SK-N-SH (cell line): ENCODE measurements around the gene NUMBL. TPM values are rescaled to one million over a fixed set of nuclear protein-coding genes. Genes with fewer than 3 reads are reported as not detected.

ENCODE experiments used
- CTCF ChIA-PET: fragments of 300-600, 350-600 bp; formaldehyde crosslinking; extraction: SDS; loops from one replicate; lab custom pipeline; 2021; lab: Yijun Ruan, JAX
- POLR2A ChIA-PET: fragments of 350-600 bp; sonication (Branson Sonifier 250); formaldehyde crosslinking; extraction: SDS; loops from one replicate; lab custom pipeline; 2020; ENCODE audit warnings: antibody characterized with exemption, inconsistent platforms; lab: Yijun Ruan, JAX
- DNase-seq: peaks from one replicate; pipeline ENCODE4 v3.0.0; 2012
- H2AFZ ChIP-seq: fragments of 200-600 bp; sonication (generic); 2 replicates; pipeline ENCODE4 v1.8.1; 2016; ENCODE audit warnings: antibody characterized with exemption, mild to moderate bottlenecking, low read depth
- H3F3A ChIP-seq: fragments of 200-600 bp; sonication (generic); replicated peaks from 2 replicates; pipeline ENCODE3; 2016; ENCODE audit warnings: antibody characterized with exemption, mild to moderate bottlenecking; ENCODE audit not compliant: insufficient read depth
- H3K27ac ChIP-seq, 2 experiments: fragments of 200-500 bp in 1 of 2; fragments of 200-600 bp in 1 of 2; sonication (Bioruptor generic) in 1 of 2; sonication (generic), shearing (Covaris generic) in 1 of 2; 2 replicates each; pipeline versions ENCODE4 v1.5.1 to v1.6.1; 2014 to 2016; ENCODE audit warnings: low read depth in 2 of 2, inconsistent platforms in 1 of 2, low read length in 1 of 2, mild to moderate bottlenecking in 1 of 2, mixed read lengths in 1 of 2
- H3K27me3 ChIP-seq: fragments of 200-600 bp; sonication (generic), shearing (Covaris generic); 2 replicates; pipeline ENCODE4 v1.6.1; 2016; ENCODE audit warnings: mixed run types; ENCODE audit not compliant: insufficient read depth
- H3K36me3 ChIP-seq, 2 experiments: fragments of 200-500 bp in 1 of 2; fragments of 200-600 bp in 1 of 2; sonication (Bioruptor generic) in 1 of 2; sonication (generic) in 1 of 2; replicated peaks in 1 of 2; 2 replicates each; pipeline versions ENCODE3 to v1.5.1; 2014 to 2016; ENCODE audit warnings: low read length in 1 of 2, mild to moderate bottlenecking in 1 of 2; ENCODE audit not compliant: insufficient read depth in 2 of 2, control insufficient read depth in 1 of 2
- H3K4me1 ChIP-seq, 2 experiments: fragments of 200-500 bp in 1 of 2; fragments of 200-600 bp in 1 of 2; sonication (Bioruptor generic) in 1 of 2; sonication (generic), shearing (Covaris generic) in 1 of 2; 2 replicates each; pipeline versions ENCODE4 v1.5.1 to v1.6.1; 2014 to 2016; ENCODE audit warnings: low read depth in 1 of 2, low read length in 1 of 2, mixed run types in 1 of 2; ENCODE audit not compliant: insufficient read depth in 2 of 2, control insufficient read depth in 1 of 2
- H3K4me2 ChIP-seq: fragments of 200-600 bp; sonication (generic), shearing (Covaris generic); 2 replicates; pipeline ENCODE4 v1.6.1; 2017; ENCODE audit warnings: mixed run types
- H3K4me3 ChIP-seq, 2 experiments: fragments of 200-500 bp in 1 of 2; fragments of 200-600 bp in 1 of 2; sonication (Bioruptor generic) in 1 of 2; sonication (generic), shearing (Covaris generic) in 1 of 2; 2 replicates each; pipeline versions ENCODE4 v1.5.1 to v1.8.1; 2014 to 2016; ENCODE audit warnings: low read depth in 2 of 2, inconsistent platforms in 1 of 2, low read length in 1 of 2, mild to moderate bottlenecking in 1 of 2, mixed read lengths in 1 of 2, moderate library complexity in 1 of 2
- H3K79me2 ChIP-seq: fragments of 200-600 bp; sonication (generic); 2 replicates; pipeline ENCODE4 v1.8.1; 2017; ENCODE audit warnings: mild to moderate bottlenecking; ENCODE audit not compliant: insufficient read depth
- H3K9ac ChIP-seq: fragments of 200-600 bp; sonication (generic); 2 replicates; pipeline ENCODE4 v1.6.1; 2017; ENCODE audit warnings: mixed run types
- H3K9me2 ChIP-seq: fragments of 200-600 bp; sonication (generic); 2 replicates; pipeline ENCODE4 v1.6.1; 2017; ENCODE audit warnings: mixed run types
- H3K9me3 ChIP-seq: fragments of 200-600 bp; sonication (generic); 2 replicates; pipeline ENCODE4 v1.6.1; 2017; ENCODE audit warnings: mixed run types, mild to moderate bottlenecking, moderate library complexity
- H4K20me1 ChIP-seq: fragments of 200-600 bp; sonication (generic); 2 replicates; pipeline ENCODE4 v1.6.1; 2017; ENCODE audit warnings: mild to moderate bottlenecking, mixed run types; ENCODE audit not compliant: insufficient read depth
- CHD2 ChIP-seq: fragments of 150-350 bp; IDR thresholded peaks from 2 replicates; pipeline ENCODE4 v1.6.1; 2018; ENCODE audit warnings: low read length; ENCODE audit not compliant: partially characterized antibody
- ELF1 ChIP-seq: IDR thresholded peaks from 2 replicates; pipeline ENCODE4 v1.4.0; 2012
- EP300 ChIP-seq, 2 experiments: IDR thresholded peaks; 2 replicates each; pipeline versions ENCODE4 v1.4.0 to v1.6.1; 2012; ENCODE audit warnings: borderline replicate concordance in 1 of 2, low read depth in 1 of 2, low read length in 1 of 2
- EZH2phosphoT487 ChIP-seq: fragments of 200-600 bp; sonication (generic); IDR thresholded peaks from 2 replicates; pipeline ENCODE4 v1.6.1; 2017; ENCODE audit warnings: low read depth, mixed run types, mild to moderate bottlenecking, antibody characterized with exemption, moderate library complexity, borderline replicate concordance
- FOXJ3 ChIP-seq: sonication (generic); formaldehyde crosslinking; IDR thresholded peaks from 2 replicates; pipeline ENCODE4 v1.5.1; 2020; ENCODE audit warnings: mild to moderate bottlenecking, missing genetic modification reagents
- GATA2 ChIP-seq: sonication (generic); formaldehyde crosslinking; IDR thresholded peaks from 2 replicates; pipeline ENCODE4 v1.5.0; 2020; ENCODE audit warnings: mild to moderate bottlenecking, missing genetic modification reagents
- NRF1 ChIP-seq: IDR thresholded peaks from 2 replicates; pipeline ENCODE4 v1.6.1; 2012; ENCODE audit warnings: low read depth, mild to moderate bottlenecking, low read length
- PBX3 ChIP-seq: IDR thresholded peaks from 2 replicates; pipeline ENCODE4; 2012
- RAD21 ChIP-seq: IDR thresholded peaks from 2 replicates; pipeline ENCODE4 v1.6.1; 2012; ENCODE audit warnings: mild to moderate bottlenecking, low read length
- RCOR1 ChIP-seq: fragments of 150-350 bp; IDR thresholded peaks from 2 replicates; pipeline ENCODE4 v1.6.1; 2017; ENCODE audit warnings: antibody characterized with exemption, low read length
- RFX5 ChIP-seq: IDR thresholded peaks from 2 replicates; pipeline ENCODE4 v1.6.1; 2012; ENCODE audit warnings: mild to moderate bottlenecking, improper control_type of control experiment, low read length
- RXRA ChIP-seq: IDR thresholded peaks from 2 replicates; pipeline ENCODE4 v1.4.0; 2012; ENCODE audit warnings: low read depth, mild to moderate bottlenecking, borderline replicate concordance
- SIN3A ChIP-seq: IDR thresholded peaks from 2 replicates; pipeline ENCODE4 v1.6.1; 2012; ENCODE audit warnings: low read depth, mild to moderate bottlenecking, low read length, moderate library complexity, borderline replicate concordance
- TCF12 ChIP-seq: IDR thresholded peaks from 2 replicates; pipeline ENCODE4 v1.4.0; 2012
- TEAD4 ChIP-seq: IDR thresholded peaks from 2 replicates; pipeline ENCODE4 v1.4.0; 2012; ENCODE audit warnings: mild to moderate bottlenecking, borderline replicate concordance; ENCODE audit not compliant: insufficient read depth
- USF2 ChIP-seq: fragments of 150-350 bp; IDR thresholded peaks from 2 replicates; pipeline ENCODE4 v1.6.1; 2017; ENCODE audit warnings: antibody characterized with exemption, low read length, low read depth, borderline replicate concordance
- YY1 ChIP-seq: IDR thresholded peaks from 2 replicates; pipeline ENCODE4 v1.4.0; 2012; ENCODE audit warnings: low read depth, mild to moderate bottlenecking
- ZBTB33 ChIP-seq: IDR thresholded peaks from 2 replicates; pipeline ENCODE4 v1.4.0; 2012; ENCODE audit warnings: low read depth, borderline replicate concordance
- WGBS: methylation state at CpG from one replicate; pipeline ENCODE4 v1.1.6; 2017; ENCODE audit warnings: low lambda C conversion rate; 5-methylcytosine and 5-hydroxymethylcytosine counted together
- polyA plus RNA-seq, 3 experiments: library from polyadenylated mRNA; depleted of rRNA; stranded (reverse); fragments of >200 nt; gene quantifications; 2 replicates each; pipeline ENCODE4 v1.2.3, GENCODE V29; 2012
- TF ChIP-seq, protein P1 (sequence below): fragments of 150-350 bp; IDR thresholded peaks from 2 replicates; pipeline ENCODE4 v1.6.1; 2016; ENCODE audit warnings: mild to moderate bottlenecking, low read depth, low read length
- TF ChIP-seq, protein P2 (sequence below): fragments of 200-600 bp; sonication (generic); IDR thresholded peaks from 2 replicates; pipeline ENCODE4 v1.6.1; 2017; ENCODE audit warnings: antibody characterized with exemption, mild to moderate bottlenecking, moderate library complexity

Gene NUMBL
- polyA plus RNA-seq, 1 of the 3 experiments (the other 2 are of a cell fraction): 54.6 TPM

GRCh38 chr19:40639638-40639982 is 50.8 kb downstream of the NUMBL start:
- H3K79me2 ChIP-seq: no peaks in the 10 kb centered on the region
- H2AFZ ChIP-seq: no peak overlapping the region
- no peaks in the 10 kb centered on the region for H3K36me3 ChIP-seq
- TF ChIP-seq TEAD4 (no peak), ELF1 (no peak), ZBTB33 (no peak), NRF1 (no peak), CHD2 (no peak), RFX5 (no peak), TCF12 (no peak), GATA2 (no peak), RXRA (no peak), RCOR1 (no peak), PBX3 (no peak), EZH2phosphoT487 (no peak), FOXJ3 (CRISPR knock-in tag) (no peak), SIN3A (no peak), EP300 (IDR thresholded peaks at IDR 0.05; ENCODE audit: borderline replicate concordance in 1 of 2, low read depth in 1 of 2, low read length in 1 of 2) (no peak), YY1 (no peak), RAD21 (no peak), USF2 (no peak)
- TF ChIP-seq, protein P1, sequence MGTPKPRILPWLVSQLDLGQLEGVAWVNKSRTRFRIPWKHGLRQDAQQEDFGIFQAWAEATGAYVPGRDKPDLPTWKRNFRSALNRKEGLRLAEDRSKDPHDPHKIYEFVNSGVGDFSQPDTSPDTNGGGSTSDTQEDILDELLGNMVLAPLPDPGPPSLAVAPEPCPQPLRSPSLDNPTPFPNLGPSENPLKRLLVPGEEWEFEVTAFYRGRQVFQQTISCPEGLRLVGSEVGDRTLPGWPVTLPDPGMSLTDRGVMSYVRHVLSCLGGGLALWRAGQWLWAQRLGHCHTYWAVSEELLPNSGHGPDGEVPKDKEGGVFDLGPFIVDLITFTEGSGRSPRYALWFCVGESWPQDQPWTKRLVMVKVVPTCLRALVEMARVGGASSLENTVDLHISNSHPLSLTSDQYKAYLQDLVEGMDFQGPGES: no peak
- TF ChIP-seq, protein P2, sequence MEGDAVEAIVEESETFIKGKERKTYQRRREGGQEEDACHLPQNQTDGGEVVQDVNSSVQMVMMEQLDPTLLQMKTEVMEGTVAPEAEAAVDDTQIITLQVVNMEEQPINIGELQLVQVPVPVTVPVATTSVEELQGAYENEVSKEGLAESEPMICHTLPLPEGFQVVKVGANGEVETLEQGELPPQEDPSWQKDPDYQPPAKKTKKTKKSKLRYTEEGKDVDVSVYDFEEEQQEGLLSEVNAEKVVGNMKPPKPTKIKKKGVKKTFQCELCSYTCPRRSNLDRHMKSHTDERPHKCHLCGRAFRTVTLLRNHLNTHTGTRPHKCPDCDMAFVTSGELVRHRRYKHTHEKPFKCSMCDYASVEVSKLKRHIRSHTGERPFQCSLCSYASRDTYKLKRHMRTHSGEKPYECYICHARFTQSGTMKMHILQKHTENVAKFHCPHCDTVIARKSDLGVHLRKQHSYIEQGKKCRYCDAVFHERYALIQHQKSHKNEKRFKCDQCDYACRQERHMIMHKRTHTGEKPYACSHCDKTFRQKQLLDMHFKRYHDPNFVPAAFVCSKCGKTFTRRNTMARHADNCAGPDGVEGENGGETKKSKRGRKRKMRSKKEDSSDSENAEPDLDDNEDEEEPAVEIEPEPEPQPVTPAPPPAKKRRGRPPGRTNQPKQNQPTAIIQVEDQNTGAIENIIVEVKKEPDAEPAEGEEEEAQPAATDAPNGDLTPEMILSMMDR: no peak
- no peak for DNase-seq
- H3K9me3 ChIP-seq: no peaks in the 10 kb centered on the region
- ChIA-PET POLR2A (no interaction called here), CTCF (interaction anchor here (1.1 to 1.6 kb wide), 3 partner anchors 24 to 500 kb away, joined by 3 to 5 read pairs (median 3); no protein-coding TSS in a partner anchor)
- no peaks in the 10 kb centered on the region for H4K20me1 ChIP-seq
- H3K4me2 ChIP-seq: no peak overlapping the region
- H3K4me3 ChIP-seq: no peak overlapping the region
- H3F3A ChIP-seq: peaks cover 4% of the 10 kb centered on the region
- 86% methylated on average over 6 of the region's 6 CpGs for WGBS
- no peaks in the 10 kb centered on the region for H3K27me3 ChIP-seq
- H3K9me2 ChIP-seq: no peaks in the 10 kb centered on the region
- H3K9ac ChIP-seq: no peak overlapping the region
- no peaks in the 10 kb centered on the region; a peak in 1 of 4 replicates for H3K4me1 ChIP-seq
- H3K27ac ChIP-seq: no peak overlapping the region
